ENCODE results near the gene WDFY4.

GRCh38 chr10:48716416-48716815 is 31.7 kb downstream of the WDFY4 start:
- TF ChIP-seq TAF1 (IDR thresholded peaks at IDR 0.05; ENCODE audit: borderline replicate concordance, insufficient read depth, low read length) (no peak), POLR2AphosphoS5 (IDR thresholded peaks at IDR 0.05; ENCODE audit: low read depth, low read length) (no peak), REST (IDR thresholded peaks at IDR 0.05; ENCODE audit: insufficient read depth in 1 of 2, low read depth in 2 of 2, low read length in 2 of 2) (no peak), SIN3A (IDR thresholded peaks at IDR 0.05; ENCODE audit: borderline replicate concordance, insufficient read depth, low read length) (no peak), FOXP2 (optimal IDR thresholded peaks at IDR 0.05; ENCODE audit: borderline replicate concordance, extremely low read depth, extremely low read length, insufficient read depth) (no peak)
